ENCODE results near the gene TBC1D22A.

- TF ChIP-seq CTCF (IDR thresholded peaks at IDR 0.05; ENCODE audit: low read depth, low read length) (no peak), EZH2phosphoT487 (IDR thresholded peaks at IDR 0.05; ENCODE audit: low read depth) (no peak)
Observed at GRCh38 chr22:47160141-47160541, 397.7 kb downstream of the TBC1D22A start.

Data from OCI-LY3 (cell line).